Activated T-helper 2 cell treated with anti-CD3 and anti-CD28 coated beads, Interferon-gamma antibody, Interleukin-2, Interleukin-4, amounts not matched to agents 10 μg/mL and 5 μg/mL and 100 μg/mL, durations not matched to agents 14 hours and 24 hours and 36 hours (primary cell): ENCODE data around the gene PAPSS2. TPM values are rescaled to one million over a fixed set of nuclear protein-coding genes. Genes with fewer than 3 reads are reported as not detected.

Experiments used
- DNase-seq: peaks from one replicate; pipeline ENCODE4 v3.0.0; 2021; ENCODE audit warnings: low spot score
- H3K27ac Mint-ChIP-seq: one replicate; pipeline ENCODE4 v1.8.0; 2021; ENCODE audit warnings: mixed read lengths
- H3K27me3 Mint-ChIP-seq: one replicate; pipeline ENCODE4 v1.8.0; 2021; ENCODE audit warnings: low read depth, mixed read lengths
- H3K36me3 Mint-ChIP-seq: one replicate; pipeline ENCODE4 v1.8.0; 2021; ENCODE audit warnings: low read depth, mixed read lengths
- H3K4me1 Mint-ChIP-seq: one replicate; pipeline ENCODE4 v1.8.0; 2021; ENCODE audit warnings: low read depth, mixed read lengths
- H3K4me3 Mint-ChIP-seq: one replicate; pipeline ENCODE4 v1.8.0; 2021; ENCODE audit warnings: low read depth, mild to moderate bottlenecking, moderate library complexity, mixed read lengths
- H3K9me3 Mint-ChIP-seq: one replicate; pipeline ENCODE4 v1.8.0; 2021; ENCODE audit warnings: mixed read lengths
- intact Hi-C: fragments of 100-400 bp; cut with micrococcal nuclease; formaldehyde crosslinking; loops from one replicate; pipeline ENCODE4 v1.15.1; 2023
- total RNA-seq: library from RNA; stranded (reverse); gene quantifications from 2 replicates; pipeline ENCODE4 v1.2.3, GENCODE V29; 2022

Gene PAPSS2
- total RNA-seq, 1 donor from 2014 or later: 0.25 TPM

- intact Hi-C loops: loop anchor here (5.0 kb wide), 1 partner anchor 115 kb away; no protein-coding TSS in a partner anchor
- H3K4me3 Mint-ChIP-seq: no peak overlapping the region
- DNase-seq: no peak
- H3K27ac Mint-ChIP-seq: peak overlapping the region; percentile 54
- peaks cover 14% of the 10 kb centered on the region for H3K4me1 Mint-ChIP-seq
- H3K36me3 Mint-ChIP-seq: no peaks in the 10 kb centered on the region
- peaks cover 14% of the 10 kb centered on the region for H3K9me3 Mint-ChIP-seq
- H3K27me3 Mint-ChIP-seq: peaks cover 4% of the 10 kb centered on the region
These were observed 12.7 kb upstream of the PAPSS2 start for GRCh38 chr10:87646935-87647334.

GRCh38 chr10:87650838-87651589 lies 8.7 kb upstream of the PAPSS2 start:
- no peak overlapping the region for H3K4me3 Mint-ChIP-seq
- peaks cover 12% of the 10 kb centered on the region for H3K27me3 Mint-ChIP-seq
- DNase-seq: no peak
- no peaks in the 10 kb centered on the region for H3K36me3 Mint-ChIP-seq
- peaks cover 2% of the 10 kb centered on the region for H3K9me3 Mint-ChIP-seq
- no peak overlapping the region for H3K27ac Mint-ChIP-seq
- H3K4me1 Mint-ChIP-seq: peaks cover 10% of the 10 kb centered on the region
- intact Hi-C loops: no loop called here

DNA sequence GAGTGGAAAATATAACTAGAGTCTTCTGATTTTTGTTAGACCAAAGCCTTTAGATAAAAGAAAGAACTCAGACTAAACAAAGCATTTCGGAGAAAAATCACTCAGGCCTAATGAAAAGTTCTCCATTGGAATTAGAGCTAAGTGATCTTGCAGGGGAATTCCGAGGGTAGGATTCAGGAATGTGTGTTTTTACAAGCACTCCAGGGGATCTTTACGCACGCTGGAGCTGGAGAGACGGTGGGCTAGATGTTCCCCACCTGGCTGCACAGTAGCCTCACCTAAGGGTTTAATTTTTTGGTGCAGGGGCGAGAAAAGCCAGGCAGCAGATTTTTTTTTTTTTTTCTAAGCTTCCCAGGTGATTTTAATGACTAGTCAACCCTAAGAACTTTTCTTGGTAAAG lies 7.9 kb upstream of the PAPSS2 start:
- no peak overlapping the region for H3K27ac Mint-ChIP-seq
- H3K36me3 Mint-ChIP-seq: no peaks in the 10 kb centered on the region
- no peak for DNase-seq
- H3K9me3 Mint-ChIP-seq: no peaks in the 10 kb centered on the region
- peaks cover 11% of the 10 kb centered on the region for H3K4me1 Mint-ChIP-seq
- no peak overlapping the region for H3K4me3 Mint-ChIP-seq
- peaks cover 13% of the 10 kb centered on the region for H3K27me3 Mint-ChIP-seq
- intact Hi-C loops: no loop called here

- no peak for DNase-seq
- Mint-ChIP-seq H3K36me3 (no peaks in the 10 kb centered on the region), H3K27ac (no peak overlapping the region), H3K4me1 (peaks cover 7% of the 10 kb centered on the region), H3K9me3 (no peaks in the 10 kb centered on the region), H3K4me3 (no peak overlapping the region), H3K27me3 (peaks cover 13% of the 10 kb centered on the region)
- intact Hi-C loops: no loop called here
These were observed 7.4 kb upstream of the PAPSS2 start for GRCh38 chr10:87652261-87652660.

DNA sequence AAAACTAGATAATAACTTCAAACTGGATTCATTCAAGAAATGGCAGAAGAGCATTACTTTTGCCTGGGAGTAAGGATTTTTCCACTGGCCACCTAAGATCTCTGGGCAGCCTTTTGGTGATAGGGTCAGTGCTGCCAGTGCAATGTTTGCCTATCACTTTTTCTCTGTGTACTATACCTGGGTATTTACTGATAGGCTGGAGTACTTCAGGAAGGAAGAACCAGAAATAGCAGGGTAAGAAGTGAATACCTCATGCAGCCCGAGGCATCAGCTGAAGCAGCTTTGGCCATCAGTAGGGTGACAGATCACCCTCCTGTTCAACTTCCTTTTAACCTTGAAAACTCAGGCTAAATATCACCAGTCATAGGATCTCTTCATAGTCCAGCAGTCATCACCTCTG lies 5.5 kb upstream of the PAPSS2 start:
- intact Hi-C loops: no loop called here
- Mint-ChIP-seq H3K9me3 (no peaks in the 10 kb centered on the region), H3K27me3 (peaks cover 25% of the 10 kb centered on the region), H3K4me1 (peaks cover 3% of the 10 kb centered on the region), H3K27ac (no peak overlapping the region), H3K36me3 (no peaks in the 10 kb centered on the region), H3K4me3 (no peak overlapping the region)
- no peak for DNase-seq

DNA sequence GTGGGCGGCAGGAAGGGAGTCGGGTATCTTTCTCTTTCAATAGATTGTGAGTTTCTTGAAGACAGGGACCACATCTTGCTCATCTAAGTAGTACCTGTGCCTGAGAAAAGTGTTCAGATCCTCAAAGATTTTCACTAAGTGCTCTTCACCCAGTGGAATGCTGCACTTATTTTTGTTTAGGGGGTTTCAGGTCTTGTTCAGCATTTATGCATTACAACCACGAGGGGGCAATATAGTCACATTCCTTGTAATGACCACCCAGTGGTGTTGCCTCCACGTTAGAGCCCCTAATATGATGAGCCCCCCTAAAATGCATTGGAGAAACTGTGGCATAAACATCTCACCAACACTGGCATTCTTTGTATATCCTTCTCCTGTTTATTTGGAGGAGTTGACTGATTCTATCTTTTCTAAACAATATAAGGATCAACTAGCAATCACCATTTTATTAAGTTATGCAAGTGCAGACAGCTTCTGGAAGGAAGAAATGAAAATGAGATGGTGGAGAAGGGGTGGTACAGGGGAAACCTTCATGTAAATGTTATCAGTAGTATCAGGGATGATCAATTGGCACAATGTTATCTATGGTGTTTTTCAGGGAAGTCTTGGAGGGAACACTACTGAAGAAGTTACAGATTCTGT lies 3.1 kb upstream of the PAPSS2 start:
- H3K4me3 Mint-ChIP-seq: no peak overlapping the region
- no peaks in the 10 kb centered on the region for H3K9me3 Mint-ChIP-seq
- H3K36me3 Mint-ChIP-seq: no peaks in the 10 kb centered on the region
- peaks cover 42% of the 10 kb centered on the region for H3K27me3 Mint-ChIP-seq
- DNase-seq: no peak
- intact Hi-C loops: loop anchor here (1.0 to 5.0 kb wide), 3 partner anchors 76 to 896 kb away; no protein-coding TSS in a partner anchor
- peaks cover 8% of the 10 kb centered on the region for H3K4me1 Mint-ChIP-seq
- H3K27ac Mint-ChIP-seq: no peak overlapping the region

DNA sequence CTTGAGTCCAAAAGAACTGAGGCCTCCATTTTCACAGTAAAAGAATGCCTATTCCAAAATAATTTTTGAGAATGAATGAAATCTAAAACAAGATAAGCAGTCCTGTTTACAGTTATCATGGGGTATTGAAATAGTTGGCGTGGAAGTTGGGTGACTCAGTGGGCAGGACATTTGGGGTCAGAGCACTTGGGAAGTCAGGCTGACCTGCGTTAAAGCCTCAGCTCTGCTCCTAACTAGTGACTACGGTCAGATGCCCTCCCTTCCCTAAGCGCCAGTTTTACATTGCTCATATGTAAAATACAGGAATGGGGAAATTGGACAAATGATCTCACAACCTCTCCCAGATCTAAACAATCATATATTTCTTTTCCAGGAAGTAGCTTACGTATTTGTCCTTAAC lies 2.3 kb upstream of the PAPSS2 start:
- no peak for DNase-seq
- Mint-ChIP-seq H3K9me3 (no peaks in the 10 kb centered on the region), H3K27me3 (peaks cover 45% of the 10 kb centered on the region), H3K36me3 (no peaks in the 10 kb centered on the region), H3K4me3 (no peak overlapping the region), H3K4me1 (peaks cover 8% of the 10 kb centered on the region), H3K27ac (no peak overlapping the region)
- intact Hi-C loops: loop anchor here (2.0 to 5.0 kb wide), 2 partner anchors 75 to 895 kb away; no protein-coding TSS in a partner anchor

DNA sequence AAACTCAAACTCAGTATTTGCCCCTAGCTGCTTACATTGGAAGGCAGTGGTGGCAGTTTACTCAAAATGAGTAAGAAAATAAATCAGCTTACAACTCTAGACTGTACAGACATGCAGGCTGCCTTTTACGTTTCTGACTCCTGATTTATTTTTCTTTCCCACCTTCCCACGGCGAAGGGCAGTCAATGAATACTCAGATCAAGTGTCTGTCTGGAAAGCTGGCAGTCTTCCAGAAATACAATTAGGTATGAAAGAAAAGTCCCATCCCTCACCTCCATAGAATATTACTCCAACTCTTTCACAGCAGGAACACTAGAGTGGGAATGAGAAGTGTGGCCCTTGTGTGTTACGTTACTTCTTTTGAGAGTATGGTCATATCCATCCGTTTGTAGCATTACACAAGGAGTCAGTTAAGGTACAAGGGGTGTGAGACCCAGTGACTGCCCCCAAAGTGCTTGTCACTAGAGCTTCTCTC lies 1.3 kb upstream of the PAPSS2 start:
- intact Hi-C loops: loop anchor here (5.0 kb wide), 1 partner anchor 894 kb away; no protein-coding TSS in a partner anchor
- no peak overlapping the region for H3K4me3 Mint-ChIP-seq
- H3K27ac Mint-ChIP-seq: no peak overlapping the region
- no peaks in the 10 kb centered on the region for H3K36me3 Mint-ChIP-seq
- H3K4me1 Mint-ChIP-seq: peaks cover 8% of the 10 kb centered on the region
- DNase-seq: no peak
- peaks cover 50% of the 10 kb centered on the region for H3K27me3 Mint-ChIP-seq
- no peaks in the 10 kb centered on the region for H3K9me3 Mint-ChIP-seq

DNA sequence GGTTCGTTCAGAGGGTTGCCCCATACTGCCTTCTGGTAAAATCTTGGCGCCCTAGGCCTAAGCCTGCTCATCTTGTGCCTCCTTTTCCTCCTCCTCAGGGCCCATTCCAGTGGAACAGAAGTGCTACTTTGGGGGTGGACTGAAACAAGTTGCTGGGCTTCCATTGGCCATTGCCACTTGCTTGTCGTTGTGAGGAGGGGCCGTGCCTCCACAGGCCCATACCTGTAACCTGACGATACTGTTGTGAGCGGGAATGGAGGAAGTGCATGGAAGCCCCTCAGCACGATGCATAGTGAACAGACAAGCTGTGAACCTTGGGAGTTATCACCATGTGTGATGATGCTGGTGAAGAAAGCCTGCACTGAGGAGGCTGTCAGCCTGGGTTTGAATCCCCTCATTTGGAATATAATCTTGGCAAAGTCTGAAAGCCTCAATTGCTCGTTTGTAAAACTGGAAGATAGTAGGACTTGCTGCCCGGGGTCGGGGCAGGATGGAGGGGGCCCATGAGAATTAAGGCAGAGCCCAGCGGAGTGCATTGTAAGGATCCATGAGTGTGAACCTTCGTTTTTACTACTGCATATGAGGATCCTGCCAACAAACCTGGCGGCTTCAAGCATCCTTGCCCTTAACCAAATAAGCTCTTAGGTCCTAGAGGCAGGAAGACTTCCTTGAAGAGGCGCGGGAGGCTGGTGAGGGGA lies 671 bp upstream of the PAPSS2 start:
- intact Hi-C loops: loop anchor here (5.0 kb wide), 1 partner anchor 893 kb away; no protein-coding TSS in a partner anchor
- no peaks in the 10 kb centered on the region for H3K9me3 Mint-ChIP-seq
- H3K27me3 Mint-ChIP-seq: peaks cover 54% of the 10 kb centered on the region
- H3K36me3 Mint-ChIP-seq: no peaks in the 10 kb centered on the region
- H3K27ac Mint-ChIP-seq: no peak overlapping the region
- peaks cover 8% of the 10 kb centered on the region for H3K4me1 Mint-ChIP-seq
- H3K4me3 Mint-ChIP-seq: peak overlapping the region; percentile 73
- no peak for DNase-seq

GRCh38 chr10:87660484-87661133 lies 931 bp downstream of the PAPSS2 start:
- Mint-ChIP-seq H3K36me3 (no peaks in the 10 kb centered on the region), H3K4me3 (peak overlapping the region; percentile 74), H3K4me1 (peaks cover 8% of the 10 kb centered on the region), H3K27me3 (peaks cover 50% of the 10 kb centered on the region), H3K9me3 (no peaks in the 10 kb centered on the region), H3K27ac (no peak overlapping the region)
- no peak for DNase-seq
- intact Hi-C loops: no loop called here

GRCh38 chr10:87661861-87662785 lies 2.4 kb downstream of the PAPSS2 start:
- peaks cover 49% of the 10 kb centered on the region for H3K27me3 Mint-ChIP-seq
- no peaks in the 10 kb centered on the region for H3K36me3 Mint-ChIP-seq
- H3K27ac Mint-ChIP-seq: no peak overlapping the region
- peaks cover 5% of the 10 kb centered on the region for H3K4me1 Mint-ChIP-seq
- intact Hi-C loops: no loop called here
- H3K9me3 Mint-ChIP-seq: no peaks in the 10 kb centered on the region
- no peak overlapping the region for H3K4me3 Mint-ChIP-seq
- DNase-seq: no peak
